ENCODE data around the gene NFATC2.

NFATC2 gene

GRCh38 chr20:51513545-51513944 lies 29.0 kb downstream of the NFATC2 start:
- DNase-seq = no peak

DNA sequence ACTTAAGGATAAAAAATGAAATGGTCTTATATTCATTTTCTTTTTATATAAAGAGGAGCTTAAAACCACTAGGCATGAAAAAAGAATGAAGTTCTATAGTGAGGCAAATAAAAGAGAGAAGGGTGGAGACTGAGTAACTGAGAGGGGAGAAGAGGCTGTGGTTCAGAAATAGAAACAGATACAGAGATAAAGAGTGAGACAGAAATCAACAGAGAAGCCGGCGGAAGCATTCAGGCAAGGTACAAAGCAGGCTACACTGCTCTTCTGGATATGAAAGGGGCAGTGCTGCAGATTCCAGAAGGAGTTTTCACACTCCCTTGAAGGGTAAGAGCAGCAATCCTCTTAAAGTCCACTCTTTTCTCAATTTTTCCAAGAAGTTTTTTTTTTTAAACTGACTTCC lies 29.9 kb downstream of the NFATC2 start:
- DNase-seq = no peak

- no peak for DNase-seq
Measured at GRCh38 chr20:51511861-51512619, 30.5 kb downstream of the NFATC2 start.

DNA sequence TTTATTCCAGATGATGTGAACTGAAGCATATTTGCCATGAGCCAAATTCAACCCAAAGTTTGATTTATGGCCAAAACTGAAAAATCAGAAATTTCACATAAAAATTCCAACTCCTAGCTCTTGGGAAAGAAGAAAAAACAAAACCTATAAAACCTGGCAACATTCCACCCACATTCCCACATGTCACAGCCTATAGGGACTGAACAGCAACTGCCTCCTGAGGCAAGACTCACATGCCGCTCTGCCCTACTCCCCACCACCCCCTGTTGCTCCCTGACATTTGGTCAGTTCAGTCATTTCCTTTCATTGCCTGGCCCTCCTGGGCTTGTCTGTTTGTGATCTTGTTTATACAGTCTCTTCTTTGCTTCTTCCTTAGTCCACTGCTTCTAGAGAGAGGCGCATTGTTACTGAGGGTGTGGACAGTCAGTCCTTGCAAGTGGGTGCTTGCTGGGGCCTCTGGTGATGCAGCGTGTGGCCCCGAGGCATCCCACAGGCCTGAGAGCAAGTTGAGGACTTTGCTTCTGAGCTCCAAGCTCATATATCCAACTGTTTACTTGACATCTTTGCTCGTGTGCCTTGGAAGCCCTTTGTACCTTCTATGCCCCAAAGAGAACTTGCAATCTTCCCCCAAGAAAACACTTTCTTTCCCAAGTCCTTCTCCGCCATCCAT lies 31.4 kb downstream of the NFATC2 start:
- no peak for DNase-seq

DNA sequence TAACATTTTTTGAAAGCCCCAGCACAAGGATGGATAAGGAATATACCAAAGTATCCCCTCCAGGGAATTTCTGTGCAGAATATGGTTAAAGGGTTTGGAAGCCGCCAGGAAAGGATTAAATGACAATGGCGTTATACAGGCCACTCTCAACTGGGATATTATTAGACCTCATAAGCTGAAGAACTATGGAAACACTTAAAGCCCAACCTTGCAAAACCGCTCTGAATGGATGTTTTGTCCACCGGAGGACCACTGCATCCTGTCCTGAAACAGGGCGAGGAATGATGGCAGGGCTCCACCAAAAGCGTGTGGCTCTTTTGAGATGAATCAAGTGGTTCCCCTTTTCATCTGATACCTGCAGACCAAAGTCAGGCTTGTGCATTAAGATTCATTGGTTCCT lies 32.4 kb downstream of the NFATC2 start:
- no peak for DNase-seq

DNA sequence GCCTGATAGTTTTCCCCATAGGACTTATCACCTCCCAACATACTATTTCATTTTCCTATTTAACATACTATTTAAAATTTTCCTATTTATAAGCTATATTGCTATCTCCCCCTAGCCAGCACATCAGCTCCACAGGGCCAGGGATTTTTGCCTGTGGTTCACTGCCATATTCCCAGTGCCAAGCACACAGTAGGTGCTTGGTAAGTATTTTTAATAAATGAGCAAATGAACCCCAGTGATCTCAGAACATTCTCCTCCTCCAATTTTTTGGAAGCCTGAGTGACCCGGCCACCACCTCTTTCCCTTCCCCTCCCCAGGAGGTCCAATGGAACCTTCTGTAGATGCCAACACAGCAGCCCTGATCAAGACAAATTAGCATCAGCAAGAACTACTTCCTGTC lies 33.3 kb downstream of the NFATC2 start:
- no peak for DNase-seq

- DNase-seq = no peak
Measured at GRCh38 chr20:51508780-51509179, 33.7 kb downstream of the NFATC2 start.

- DNase-seq = no peak
Measured at GRCh38 chr20:51508158-51508557, 34.4 kb downstream of the NFATC2 start.

DNA sequence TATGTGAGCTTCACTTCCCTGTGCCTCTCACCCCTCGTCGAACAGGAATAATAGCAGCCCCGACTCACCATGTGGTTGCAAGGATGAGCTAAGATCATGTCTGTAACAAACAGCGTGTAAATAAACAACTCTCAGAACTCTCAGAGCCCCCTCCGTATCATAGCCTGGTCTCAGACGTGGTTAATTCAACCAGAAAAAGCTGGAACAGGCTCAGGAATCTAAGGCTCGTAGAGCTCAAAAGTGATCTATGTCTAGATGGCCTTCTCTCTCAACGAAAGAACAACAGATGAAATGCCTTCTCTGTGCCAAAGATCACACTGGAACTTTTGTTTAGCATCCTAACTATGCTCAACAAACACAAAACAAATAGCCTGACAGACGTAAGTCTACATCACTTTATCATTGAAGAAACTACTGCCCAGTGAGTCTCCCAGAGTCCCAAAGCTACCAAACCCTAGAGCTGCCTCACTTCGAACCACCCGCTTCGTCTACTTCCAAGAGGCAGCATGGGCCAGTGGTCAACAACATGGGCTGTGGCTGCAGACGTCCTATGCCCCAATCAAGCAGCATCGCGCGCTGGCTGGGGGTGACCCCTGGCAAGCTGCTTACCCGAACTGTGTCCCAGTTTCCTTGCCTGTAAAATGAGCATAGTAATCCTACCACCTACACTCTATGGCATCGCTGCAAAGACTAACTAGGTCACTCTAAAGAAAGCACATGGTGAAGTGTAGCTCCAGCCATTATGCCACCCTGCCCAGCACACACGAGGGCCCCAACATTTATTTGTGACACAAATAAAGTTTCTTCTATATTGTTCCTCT lies 35.1 kb downstream of the NFATC2 start:
- DNase-seq = no peak

DNA sequence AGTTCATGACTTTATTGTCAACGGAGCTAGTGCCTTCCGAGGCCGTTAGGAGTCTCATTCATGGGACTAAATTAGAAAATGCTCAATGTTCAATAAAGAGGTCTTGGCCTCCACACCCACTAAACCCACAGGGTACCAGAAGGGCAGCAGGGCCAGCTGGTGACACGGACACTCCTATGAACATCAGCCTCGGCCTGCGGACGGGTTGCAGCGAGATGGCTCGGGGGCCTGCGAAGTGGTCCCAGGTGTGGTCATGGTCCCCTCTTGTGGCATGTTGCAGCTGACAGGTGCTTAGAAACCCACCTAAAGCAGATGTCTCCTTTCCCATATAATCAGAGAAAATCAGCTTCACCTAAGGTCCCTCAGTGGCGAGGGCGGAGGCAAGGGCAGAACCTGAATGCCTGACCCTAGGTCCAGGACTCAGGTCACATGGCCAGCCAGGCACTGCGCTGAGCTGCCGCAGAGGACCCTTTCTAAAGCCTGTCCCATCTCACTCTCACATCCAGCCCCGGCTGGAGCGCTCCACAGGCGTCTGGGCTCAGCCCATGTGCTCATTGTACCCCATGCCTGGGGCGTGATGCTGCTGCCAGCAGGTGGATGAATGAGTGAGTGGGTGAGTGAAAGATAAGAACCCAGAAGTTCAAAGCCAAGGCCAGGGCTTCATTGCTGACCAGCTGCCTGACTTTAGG lies 35.8 kb downstream of the NFATC2 start:
- no peak for DNase-seq

DNA sequence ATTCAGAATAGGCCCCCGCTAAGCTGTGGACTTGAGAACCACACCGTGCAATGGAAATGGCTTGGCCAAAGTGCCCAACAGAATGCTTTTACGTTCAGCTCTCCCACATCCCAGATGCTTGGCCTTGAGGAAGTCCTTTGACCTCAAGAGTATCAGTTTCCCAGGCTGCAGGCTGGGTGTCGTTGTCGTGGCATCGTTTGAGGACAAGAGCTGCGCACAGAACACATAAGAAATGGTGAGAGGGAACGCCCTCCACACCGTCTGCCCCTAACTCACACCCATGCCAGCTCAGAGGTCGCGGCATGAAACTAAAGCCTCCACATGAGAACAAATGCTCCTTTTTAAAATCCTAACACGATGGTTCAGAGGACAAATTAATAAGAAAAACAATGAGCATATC lies 37.0 kb downstream of the NFATC2 start:
- no peak for DNase-seq

- DNase-seq = no peak
Measured at GRCh38 chr20:51503376-51503775, 39.1 kb downstream of the NFATC2 start.

DNA sequence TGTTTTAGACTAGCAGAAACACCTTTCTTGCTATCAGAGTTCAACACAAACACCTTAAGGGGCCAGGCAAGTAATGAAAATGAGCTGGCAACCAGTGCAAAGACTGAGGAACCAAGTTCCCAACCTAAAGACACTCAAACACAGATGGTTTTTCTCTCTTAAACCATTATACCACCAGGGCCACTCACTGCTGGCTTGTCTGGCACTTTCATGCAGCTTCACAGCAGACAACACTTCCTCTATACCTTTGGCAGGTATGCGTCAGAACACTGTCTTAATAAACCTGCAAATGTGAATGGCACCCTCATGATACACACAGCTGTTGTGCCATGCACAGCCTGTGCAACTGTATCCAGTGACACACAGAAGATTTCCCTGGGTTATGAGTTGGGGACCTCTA lies 41.6 kb downstream of the NFATC2 start:
- DNase-seq = no peak

DNA sequence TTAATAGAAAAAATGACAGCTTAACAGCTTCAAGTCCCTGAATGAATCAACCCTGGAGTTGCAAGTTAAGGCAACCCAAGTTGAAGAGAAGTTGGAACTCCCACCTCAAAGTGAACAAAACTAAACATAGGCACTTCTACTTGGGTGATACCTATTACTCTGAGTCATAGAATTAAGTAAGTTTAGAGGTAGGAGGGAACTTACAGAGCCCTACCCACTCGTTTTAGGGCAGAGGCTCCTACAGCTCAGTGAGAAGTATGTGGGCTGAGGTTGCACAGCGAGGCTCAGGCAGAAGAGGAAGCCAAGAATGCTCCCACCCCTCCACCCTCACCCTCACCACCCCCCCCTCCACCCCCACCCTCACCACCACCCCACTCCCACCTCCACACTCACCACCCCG lies 42.2 kb downstream of the NFATC2 start:
- DNase-seq = no peak

DNA sequence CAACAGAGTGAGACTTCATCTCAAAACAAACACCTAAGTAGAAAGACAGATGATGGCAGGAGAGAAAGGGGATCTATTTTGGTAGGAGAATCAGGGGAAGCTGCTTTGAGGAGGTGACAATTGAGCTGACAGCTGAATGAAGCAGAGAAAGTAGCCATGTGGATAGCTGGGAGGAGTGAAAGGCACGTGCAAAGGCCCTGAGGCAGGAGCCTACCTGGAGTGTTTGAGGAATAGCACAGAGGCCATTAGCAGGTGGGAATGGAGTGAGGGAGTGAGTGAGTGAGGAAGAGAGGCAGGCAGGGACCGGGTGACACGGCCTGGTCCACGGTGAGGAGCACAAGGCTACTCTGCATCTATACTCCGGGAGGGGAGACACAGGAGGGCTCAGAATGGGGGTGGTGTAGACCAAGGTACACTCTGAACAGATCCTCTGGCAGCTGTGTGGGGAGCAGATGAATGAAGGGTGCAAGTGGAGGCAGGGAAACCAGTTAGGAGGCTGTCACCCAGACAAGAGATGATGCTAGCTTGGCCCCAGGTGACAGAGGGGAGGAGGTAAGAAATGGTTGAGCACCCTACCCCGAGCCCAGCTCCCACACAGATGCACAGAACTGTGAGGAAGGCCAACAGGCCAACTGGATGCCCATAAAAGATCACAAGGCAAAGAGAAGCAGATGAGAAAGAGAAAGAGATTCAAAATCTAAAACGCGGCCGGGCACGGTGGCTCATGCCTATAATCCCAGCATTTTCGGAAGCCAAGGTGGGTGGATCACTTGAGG lies 43.6 kb downstream of the NFATC2 start:
- no peak for DNase-seq

- no peak for DNase-seq
Measured at GRCh38 chr20:51497542-51498467, 44.7 kb downstream of the NFATC2 start.

GRCh38 chr20:51496964-51497363 lies 45.6 kb downstream of the NFATC2 start:
- no peak for DNase-seq

GRCh38 chr20:51495921-51496545 lies 46.5 kb downstream of the NFATC2 start:
- DNase-seq = no peak

- DNase-seq = no peak
Measured at GRCh38 chr20:51495291-51495690, 47.2 kb downstream of the NFATC2 start.

GRCh38 chr20:51494241-51495110 lies 48.0 kb downstream of the NFATC2 start:
- no peak for DNase-seq

Data from SW 1271 (cell line).